Amygdala (tissue), 56 donors: Measurements from ENCODE around the gene METTL5.
A peak's percentile ranks its signal among the peaks of the same experiment; 100 is the strongest.

Source experiments
- DNase-seq, 56 donors: peaks; one replicate each; lab custom pipeline; 2025; lab: John Stamatoyannopoulos, UW

METTL5 gene

DNA sequence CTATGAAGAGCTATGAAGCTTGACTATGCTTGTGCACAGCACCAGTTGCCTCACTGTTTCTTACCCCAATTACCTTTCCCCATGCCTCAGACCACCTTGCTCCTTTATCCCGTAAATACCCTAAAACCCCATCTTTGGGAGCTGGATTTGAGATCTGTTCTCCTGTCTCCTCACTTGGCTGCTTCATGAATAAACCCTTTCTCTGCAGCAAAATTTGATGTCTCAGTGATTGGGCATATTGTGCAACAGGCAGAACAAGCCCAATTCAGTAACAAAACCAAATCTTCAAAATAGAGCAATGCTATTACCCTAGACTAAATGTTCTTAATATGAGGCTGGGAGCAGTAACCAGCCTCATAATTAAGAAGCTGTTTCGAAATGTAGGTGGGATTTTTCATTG, 29.5 kb downstream of the METTL5 start:
- no peak for DNase-seq

DNA sequence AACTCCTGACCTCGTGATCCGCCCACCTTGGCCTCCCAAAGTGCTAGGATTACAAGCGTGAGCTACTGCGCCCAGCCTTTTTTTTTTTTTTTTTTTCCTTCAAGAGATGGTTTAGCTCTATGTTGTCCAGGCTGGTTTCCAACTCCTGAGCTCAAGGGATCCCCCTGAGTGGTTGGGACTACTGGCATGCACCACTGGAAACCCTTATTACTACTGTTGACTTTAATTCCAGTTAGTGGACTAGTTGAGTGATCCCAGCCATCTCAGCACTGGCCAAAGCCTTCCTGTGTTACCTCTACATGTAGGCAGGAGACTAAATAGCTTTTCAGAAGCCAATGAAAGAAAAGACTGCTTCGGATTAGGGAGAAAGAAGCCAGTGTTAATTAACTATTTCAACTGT, 34.1 kb downstream of the METTL5 start:
- DNase-seq: no peak

DNA sequence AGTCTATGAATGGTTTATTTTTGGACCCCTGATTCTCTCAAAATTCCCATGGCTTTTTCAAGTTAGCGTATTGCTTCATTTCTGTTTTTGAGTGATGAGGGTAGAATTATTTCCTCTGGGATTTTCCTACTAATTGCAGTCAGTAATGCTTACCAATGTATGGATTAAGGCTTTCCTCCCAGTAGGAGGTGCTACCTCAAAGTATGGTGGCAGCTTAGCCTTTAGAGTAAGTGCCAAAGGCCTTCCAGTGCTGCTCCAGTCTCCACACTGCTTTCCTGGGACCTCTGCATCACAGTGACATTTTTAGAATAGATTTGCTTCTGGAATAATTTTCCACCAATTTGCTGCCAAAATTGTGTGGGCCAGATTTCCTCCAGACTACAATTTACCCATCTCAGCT, 42.2 kb downstream of the METTL5 start:
- no peak for DNase-seq

DNA sequence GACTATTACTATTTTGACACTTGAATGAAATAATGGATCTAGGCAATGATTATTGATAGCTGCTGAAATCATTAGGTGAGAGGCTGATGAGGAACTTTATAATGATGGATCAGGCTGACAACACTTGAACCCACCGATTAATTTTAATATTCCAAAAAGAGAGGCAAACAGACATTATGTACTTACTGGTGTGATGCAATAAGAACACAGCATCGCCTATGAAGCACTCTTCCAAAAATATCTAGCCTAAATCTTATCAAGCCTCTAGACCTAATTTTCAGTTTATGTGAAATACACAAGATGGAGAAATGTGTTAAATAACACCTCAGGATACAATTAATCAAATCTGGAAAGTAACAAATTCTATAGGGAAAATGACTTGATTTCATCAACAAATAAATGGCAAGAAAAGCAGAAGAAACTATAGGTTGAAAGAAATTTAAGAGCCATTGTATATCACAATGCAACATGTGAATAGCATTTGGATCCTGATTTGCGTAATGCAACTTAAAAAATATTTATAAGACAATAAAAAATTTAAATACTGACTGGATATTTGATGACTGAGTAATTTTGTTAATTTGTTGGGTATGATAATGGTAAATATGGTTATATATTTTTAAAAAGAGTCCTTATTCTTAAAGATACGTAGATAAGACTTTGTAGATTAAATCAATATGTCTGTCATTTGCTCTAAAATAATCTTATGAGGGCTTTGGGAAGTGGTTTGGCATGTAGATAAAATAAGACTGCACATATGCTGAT, 43.3 kb downstream of the METTL5 start:
- no peak for DNase-seq

DNA sequence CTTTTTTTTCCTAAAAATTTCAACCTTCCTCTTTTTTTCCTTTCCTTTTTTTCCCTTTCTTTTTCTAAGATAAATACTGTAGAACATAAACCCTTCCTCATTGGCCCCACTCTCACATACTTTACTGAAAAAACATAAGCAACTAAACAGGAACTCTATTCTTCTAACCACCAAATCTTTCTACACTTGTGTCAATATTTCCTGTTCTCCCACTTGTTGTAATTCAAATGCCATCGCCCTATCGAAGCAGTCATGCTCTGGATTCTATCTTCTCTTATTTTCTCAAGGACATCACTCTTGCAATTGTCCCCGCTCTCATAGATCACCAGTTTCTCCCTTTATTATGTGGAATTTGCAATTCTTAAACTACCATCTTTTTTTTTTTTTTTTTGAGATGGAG, 46.3 kb downstream of the METTL5 start:
- no peak for DNase-seq

DNA sequence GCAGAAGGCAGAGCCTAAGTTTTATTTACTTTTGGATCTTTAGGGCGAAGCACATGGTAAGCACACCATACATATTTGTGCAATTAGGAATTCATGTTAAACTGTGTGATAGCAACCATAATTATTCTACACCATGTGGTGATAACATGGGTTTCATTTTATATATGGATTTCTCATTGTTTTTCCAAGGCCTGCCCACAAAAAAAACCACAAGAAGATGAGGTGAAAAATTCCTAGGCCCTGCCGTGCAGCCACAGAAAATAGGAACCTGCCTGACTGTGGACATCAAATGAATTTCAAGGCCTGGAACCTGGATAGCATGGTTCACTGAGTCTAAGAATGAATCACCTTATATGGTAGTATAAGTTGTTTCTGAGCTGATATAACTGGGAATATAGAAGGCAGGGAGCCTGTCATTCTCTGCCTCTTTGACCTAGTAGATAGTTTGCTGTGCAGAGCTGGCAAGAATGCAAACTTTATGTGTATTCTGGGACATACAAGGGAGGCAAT, 48.4 kb downstream of the METTL5 start:
- DNase-seq: no peak

DNA sequence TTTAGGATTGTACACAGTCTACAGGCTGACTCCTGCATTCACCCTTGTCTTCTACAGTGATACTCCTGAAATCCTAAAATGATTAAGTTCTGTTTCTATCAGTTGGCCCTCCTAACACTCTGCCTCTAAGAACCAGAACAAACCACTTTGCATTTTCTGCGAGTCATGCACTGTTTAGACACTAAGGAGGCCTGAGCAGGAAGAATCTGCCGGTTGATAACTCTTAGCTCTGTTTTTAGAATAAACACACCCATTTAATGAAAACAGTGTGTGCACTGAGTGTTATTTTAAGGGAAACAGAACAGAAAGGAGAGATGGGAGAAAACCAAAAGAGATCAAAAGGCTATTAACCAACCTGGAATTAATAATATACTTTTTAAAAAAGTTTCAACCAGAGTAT, 48.9 kb downstream of the METTL5 start:
- DNase-seq: no peak

DNA sequence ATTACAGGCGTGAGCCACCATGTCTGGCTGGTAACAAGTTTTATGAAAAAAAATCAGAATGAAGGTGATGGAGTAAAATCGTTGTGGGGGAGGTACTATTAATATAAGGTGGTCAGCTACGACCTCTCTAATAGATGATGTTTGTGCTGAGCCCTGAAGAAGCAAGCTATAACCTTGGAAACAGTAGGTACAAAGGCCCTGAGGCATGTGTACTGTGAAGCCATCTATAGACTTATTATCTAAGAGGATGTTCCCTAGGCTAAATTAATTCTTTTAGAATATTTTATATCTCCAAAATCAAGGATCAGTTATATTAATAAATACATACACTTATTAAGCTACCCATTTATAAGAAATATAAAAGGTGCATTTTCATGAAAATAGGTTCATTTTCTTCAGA, 49.4 kb downstream of the METTL5 start:
- DNase-seq: no peak

DNA sequence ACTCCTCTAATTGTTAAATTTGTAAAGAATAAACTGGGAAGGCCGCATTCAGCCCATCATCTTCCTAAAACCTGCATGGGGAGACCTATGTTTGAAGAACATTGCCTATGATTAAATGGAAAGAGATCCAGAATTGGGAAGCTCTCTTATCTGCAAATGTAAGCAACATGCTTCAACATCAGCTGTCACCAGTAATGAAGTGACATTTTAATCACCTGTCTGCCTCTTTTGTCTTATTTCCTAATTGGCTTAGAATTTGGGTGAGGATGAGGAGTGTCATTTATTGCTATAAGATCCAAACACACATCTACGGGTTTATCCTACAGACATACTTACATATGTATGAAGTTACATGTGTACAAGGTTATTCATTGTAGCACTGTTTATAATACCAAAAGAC, 52.1 kb downstream of the METTL5 start:
- no peak for DNase-seq

DNA sequence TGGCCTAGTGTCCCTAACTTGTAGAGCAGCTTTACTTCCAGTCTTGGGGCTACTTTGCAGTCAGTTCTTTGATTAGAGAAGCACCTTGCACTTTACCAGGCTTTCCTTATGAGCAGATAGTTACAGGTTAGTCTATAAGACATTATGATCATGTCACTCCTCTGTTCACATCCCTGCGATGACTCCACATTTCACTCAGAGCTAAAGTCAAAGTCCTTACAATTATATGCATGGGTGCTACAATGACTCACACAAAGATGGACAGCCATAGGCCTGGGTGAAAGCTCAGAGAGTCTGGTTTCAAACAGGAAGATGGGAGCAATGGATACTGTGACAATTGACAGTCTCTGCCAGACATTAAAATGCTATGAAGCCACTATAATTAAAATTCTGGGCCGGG, 53.1 kb downstream of the METTL5 start:
- no peak for DNase-seq

DNA sequence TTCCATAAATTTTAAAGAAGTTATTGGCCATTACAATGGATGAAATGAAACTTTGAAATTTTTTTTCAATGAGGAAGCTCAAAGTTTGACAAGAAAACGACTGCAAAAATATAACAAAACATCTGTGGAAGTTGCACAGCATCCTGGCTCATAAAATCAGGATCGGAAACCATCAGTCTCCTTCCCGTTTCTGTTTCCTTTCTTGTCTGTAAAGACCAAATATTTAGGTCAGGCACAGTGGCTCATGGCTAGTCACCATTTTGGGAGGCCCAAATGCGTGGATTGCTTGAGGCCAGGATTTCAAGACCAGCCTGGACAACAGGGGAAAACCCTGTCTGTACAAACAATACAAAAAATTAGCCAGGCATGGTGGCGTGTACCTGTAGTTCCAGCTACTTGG, 53.7 kb downstream of the METTL5 start:
- no peak for DNase-seq

DNA sequence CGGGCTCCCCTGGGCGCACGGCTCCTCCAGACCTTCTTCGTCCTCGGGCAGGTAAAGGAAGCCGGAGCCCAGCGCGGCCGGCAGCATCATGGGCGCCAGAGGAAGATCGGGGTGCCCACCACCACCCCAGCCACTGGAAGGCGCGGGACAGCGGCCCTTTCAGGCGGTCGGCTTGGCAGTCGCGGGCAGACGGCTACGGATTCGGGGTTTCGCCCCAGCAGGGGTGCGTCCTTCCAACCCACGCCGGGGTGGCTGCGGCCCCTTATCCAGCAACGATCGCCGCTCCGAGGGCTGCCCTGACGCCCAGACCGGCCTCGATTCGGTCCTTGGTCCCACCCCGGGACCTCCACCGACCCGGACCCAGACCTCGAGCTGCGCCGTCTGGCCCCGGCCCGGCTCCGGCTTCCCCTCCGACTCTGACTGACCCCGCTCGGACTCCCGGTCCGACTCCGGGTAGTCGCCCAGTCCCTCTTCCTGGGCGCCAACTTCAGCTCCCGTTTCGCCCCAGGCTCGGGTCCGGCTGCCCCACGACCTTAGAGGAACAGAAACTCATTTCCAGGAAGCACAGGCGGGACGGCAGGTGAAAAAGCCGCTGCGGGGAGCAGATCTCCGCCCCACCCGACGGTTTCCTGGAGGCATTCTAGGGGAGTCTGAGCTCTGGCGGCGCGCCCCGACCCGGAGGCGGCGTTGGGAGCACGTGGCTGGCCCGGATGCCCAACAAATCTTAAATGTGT, 56.3 kb downstream of the METTL5 start:
- DNase-seq: peak in 2 of 56 donors; percentile 2

DNA sequence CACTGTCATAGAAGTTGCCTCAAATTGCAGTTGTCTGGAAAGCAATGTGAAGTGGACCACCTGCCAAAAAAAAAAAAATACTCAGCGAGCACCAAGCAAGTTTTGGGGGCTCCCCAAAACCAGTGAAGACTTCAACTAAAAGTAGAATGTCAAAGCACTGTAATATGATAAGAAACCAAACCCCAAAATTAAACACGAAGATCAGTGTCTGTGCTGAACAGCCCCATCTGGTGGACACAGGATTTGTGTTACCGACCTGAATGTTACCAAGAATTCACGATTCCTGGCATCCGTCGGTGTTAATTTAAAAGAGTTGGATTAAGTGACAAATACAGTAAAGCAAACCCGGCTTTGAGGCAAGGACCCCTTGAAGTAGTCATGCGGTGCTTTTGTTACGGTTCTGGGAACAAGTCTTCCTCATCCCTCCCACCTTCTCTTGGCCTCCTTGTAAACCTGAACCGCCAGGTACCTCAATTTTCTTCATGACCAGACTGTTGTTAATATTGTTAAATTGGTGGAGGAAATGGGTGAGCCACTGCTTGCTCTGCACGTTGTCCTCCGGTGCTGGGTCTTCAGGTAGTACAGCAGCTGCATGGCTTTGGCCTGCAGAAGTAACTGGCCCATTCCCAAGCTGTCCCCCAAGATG, 57.3 kb downstream of the METTL5 start:
- peak in 29 of 56 donors; percentile 2 to 74 (median 11) for DNase-seq

DNA sequence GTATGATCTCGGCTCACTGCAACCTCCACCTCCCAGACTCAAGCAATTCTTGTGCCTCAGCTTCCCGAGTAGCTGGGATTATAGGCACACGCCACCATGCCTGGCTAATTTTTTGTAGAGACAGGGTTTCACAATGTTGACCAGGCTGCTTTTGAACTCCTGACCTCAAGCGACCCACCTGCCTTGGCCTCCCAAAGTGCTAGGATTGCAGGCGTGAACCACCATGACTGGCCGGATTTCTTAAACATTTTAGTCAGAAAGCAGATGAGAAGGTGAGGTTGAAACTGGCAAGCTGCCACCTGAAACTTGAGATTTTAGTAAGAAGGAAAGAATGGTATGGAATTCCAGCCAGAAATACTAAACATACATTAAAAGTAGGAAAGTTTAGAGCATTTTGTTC, 59.2 kb downstream of the METTL5 start:
- no peak for DNase-seq

DNA sequence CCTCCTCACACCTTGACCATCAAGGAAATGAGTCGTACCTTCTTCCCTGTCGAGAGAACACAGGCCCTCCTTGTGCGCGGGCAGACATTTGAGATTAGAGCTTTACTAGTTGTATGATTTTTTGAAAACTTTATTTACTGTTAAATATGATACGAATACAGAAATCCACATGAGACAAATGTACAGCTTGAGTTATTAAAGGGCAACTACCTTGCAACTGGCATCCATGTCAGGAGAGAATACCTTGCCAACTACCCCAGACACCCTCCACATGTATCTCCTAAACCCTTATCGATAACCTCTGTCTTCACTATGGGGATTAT, 62.8 kb downstream of the METTL5 start:
- no peak for DNase-seq
